ENCODE measurements around the gene ARIH2. TPM values are rescaled to one million over a fixed set of nuclear protein-coding genes. Genes with fewer than 3 reads are reported as not detected.
A peak's percentile ranks its signal among the peaks of the same experiment; 100 is the strongest.

Gene ARIH2
- total RNA-seq, 2 donors from 2014 or later: 166 to 201 TPM

DNA sequence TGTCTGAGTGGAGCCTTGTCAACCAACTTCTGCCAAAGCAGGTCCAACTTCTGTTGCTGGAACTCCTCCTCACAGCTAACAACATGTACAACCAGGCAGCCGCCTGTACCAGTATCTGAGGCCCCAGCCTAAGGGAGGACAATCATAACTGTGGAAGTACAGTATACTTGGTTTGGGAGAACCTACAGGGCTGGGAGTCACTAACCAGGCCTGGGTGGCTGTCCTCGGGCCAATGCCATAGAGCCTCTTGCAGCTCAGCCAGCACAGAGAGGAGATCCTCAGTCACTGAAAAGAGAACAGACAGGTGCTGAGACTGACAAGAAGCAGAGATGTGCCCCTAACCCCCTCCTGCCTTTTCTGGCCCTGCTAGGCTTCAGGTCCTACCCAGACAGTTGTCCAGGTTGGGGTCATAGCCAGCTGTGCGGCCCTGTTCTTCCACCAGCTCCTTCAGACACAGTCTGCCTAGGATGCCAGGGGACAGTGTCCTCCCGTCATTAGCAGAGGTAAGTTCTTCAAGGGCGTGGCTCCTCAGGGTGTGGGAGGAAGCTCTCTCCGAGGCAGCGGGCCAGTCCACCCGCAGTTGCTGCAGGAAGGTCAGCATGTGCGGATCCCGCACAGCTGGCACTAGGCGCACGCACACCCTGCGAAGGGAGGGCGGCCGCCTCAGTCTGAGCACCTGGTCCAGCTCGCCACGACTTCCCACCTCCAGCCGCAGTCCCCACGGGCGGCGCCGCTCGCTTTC lies 98.8 kb downstream of the ARIH2 start:
- Mint-ChIP-seq H3K4me3 (peak overlapping the region; percentile 90), H3K4me1 (peaks cover 21% of the 10 kb centered on the region), H3K27ac (peak overlapping the region; percentile 93), H3K36me3 (ENCODE audit: low read depth) (peaks cover 4% of the 10 kb centered on the region), H3K27me3 (no peaks in the 10 kb centered on the region)
- H3K9me3 ChIP-seq (ENCODE audit: control insufficient read depth, low read length, poor library complexity, severe bottlenecking): no peaks in the 10 kb centered on the region
- DNase-seq: no peak
- no peak for ATAC-seq

GRCh38 chr3:49017971-49018706 lies 99.5 kb downstream of the ARIH2 start, which contains the start of gene DALRD3:
Gene DALRD3 (minus strand): TSS chr3:49018580. CDS start chr3:49018564, 16 bp downstream.
- ATAC-seq (peak; percentile 22), DNase-seq (peak; percentile 45 to 53 (median 48))
- H3K4me3 Mint-ChIP-seq: peak within 1 kb of the TSS; percentile 96
- H3K36me3 Mint-ChIP-seq (ENCODE audit: low read depth): peaks cover 4% of the 10 kb centered on the region
- no peaks in the 10 kb centered on the region for H3K27me3 Mint-ChIP-seq
- H3K9me3 ChIP-seq (ENCODE audit: control insufficient read depth, low read length, poor library complexity, severe bottlenecking): no peaks in the 10 kb centered on the region
- peaks cover 27% of the 10 kb centered on the region for H3K4me1 Mint-ChIP-seq
- peak within 1 kb of the TSS; percentile 93 for H3K27ac Mint-ChIP-seq

DNA sequence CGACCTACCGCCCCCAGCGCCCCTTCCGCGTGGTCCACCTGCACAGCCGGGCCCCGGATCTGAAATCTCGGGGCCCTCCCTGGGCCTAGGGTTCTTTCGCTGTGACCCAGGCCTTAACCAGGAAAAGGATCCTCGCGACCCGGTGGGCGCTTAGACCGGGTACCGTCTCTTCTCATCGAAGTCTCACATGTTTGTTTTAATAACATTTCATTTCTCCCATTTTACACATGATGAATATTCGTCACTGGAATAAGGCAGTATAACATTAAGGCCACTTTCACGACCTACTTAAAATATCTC lies 100.0 kb downstream of the ARIH2 start:
- H3K4me3 Mint-ChIP-seq: peak overlapping the region; percentile 90
- DNase-seq (no peak), ATAC-seq (no peak)
- peaks cover 4% of the 10 kb centered on the region for H3K36me3 Mint-ChIP-seq (ENCODE audit: low read depth)
- no peaks in the 10 kb centered on the region for H3K9me3 ChIP-seq (ENCODE audit: control insufficient read depth, low read length, poor library complexity, severe bottlenecking)
- peaks cover 28% of the 10 kb centered on the region for H3K4me1 Mint-ChIP-seq
- peak overlapping the region; percentile 93 for H3K27ac Mint-ChIP-seq
- H3K27me3 Mint-ChIP-seq: no peaks in the 10 kb centered on the region

GRCh38 chr3:49019941-49020329 lies 101.3 kb downstream of the ARIH2 start:
- H3K4me1 Mint-ChIP-seq: peaks cover 26% of the 10 kb centered on the region
- H3K36me3 Mint-ChIP-seq (ENCODE audit: low read depth): peaks cover 2% of the 10 kb centered on the region
- peak overlapping the region; percentile 96 for H3K4me3 Mint-ChIP-seq
- ATAC-seq (no peak), DNase-seq (no peak)
- peak overlapping the region; percentile 93 for H3K27ac Mint-ChIP-seq
- H3K9me3 ChIP-seq (ENCODE audit: control insufficient read depth, low read length, poor library complexity, severe bottlenecking): no peaks in the 10 kb centered on the region
- H3K27me3 Mint-ChIP-seq: no peaks in the 10 kb centered on the region

DNA sequence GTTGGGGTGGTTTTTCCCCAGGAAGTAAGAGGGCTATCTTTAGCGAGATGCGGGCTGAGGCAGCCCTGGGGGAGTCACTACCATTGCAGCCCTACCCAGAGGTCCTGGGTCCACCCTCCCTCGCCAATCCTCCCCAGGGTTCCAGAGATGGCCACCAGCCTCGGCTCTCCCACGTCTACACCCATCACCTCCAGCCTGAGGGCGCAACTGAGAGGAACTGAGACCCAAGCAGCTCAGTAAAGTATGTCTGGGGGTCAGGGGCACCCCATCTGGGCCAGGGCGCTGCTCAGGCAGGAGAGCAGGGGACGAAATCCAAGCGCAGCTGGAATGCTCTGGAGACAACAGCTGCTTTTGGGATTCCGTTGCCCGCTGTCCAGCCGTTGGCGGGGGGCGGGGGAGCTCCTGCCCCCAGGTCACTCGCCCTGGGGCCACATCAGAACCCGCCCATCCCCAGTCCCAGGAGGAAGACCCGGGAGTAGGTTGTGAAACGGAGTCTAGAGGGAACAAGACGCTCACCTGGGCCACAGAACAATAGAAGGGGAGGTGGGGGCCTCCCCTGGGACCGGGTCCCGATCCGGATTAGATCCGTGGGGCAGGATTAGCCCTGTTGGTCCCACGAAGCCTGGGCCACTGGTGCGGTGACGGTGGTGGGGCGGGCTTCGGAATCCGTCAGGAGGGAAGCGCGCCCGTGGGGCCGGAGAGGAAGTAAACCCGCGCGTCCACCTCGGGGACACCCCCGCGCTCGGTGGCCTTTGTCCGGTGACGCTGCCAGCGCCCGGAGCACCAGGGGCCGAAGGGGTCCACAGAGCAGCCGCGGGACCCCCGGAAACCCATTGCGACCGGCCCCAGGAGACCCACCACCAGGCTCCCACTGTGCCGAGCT lies 101.9 kb downstream of the ARIH2 start:
- ATAC-seq: no peak

DNA sequence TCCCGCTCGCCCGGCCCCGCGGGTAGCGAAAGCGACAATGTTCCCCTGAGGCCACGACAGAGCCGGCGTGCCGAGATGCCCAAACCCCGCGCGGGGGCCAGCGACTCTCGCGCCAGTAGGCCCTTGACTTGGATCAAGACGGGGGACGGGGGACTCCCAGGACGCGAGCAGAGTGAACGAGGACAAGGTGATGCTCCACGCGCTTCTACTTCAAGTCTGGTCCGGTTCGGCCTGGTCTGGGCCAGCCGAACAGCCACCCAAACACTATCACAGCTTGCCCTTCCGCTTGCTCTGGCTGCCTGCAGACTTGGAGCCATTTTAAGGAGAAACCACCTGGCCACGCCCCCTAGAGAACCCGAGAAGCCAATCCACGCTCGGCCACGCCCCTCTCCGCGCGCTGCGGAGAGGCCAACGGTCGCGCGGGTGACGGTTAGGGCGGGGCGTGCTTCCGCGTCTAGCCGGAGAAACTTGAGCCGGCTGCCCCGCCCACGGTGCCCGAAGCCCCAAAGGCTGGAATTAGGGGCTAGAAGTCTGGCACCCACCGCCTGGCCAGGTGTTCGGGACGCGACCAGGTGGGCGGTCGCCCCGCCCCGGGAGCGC lies 102.7 kb downstream of the ARIH2 start:
- H3K9me3 ChIP-seq (ENCODE audit: control insufficient read depth, low read length, poor library complexity, severe bottlenecking): no peaks in the 10 kb centered on the region
- peaks cover 31% of the 10 kb centered on the region for H3K4me1 Mint-ChIP-seq
- H3K27me3 Mint-ChIP-seq: no peaks in the 10 kb centered on the region
- peaks cover 2% of the 10 kb centered on the region for H3K36me3 Mint-ChIP-seq (ENCODE audit: low read depth)
- peak; percentile 82 for ATAC-seq
- DNase-seq: peak; percentile 98 to 99 (median 98)
- peak overlapping the region; percentile 93 for H3K27ac Mint-ChIP-seq
- H3K4me3 Mint-ChIP-seq: peak overlapping the region; percentile 96

More for the DNA sequence above, 101.9 kb downstream of the ARIH2 start:
- Mint-ChIP-seq H3K4me1 (peaks cover 28% of the 10 kb centered on the region), H3K27ac (peak overlapping the region; percentile 93), H3K4me3 (peak overlapping the region; percentile 96), H3K27me3 (no peaks in the 10 kb centered on the region), H3K36me3 (ENCODE audit: low read depth) (peaks cover 2% of the 10 kb centered on the region)
- DNase-seq: no peak
- no peaks in the 10 kb centered on the region for H3K9me3 ChIP-seq (ENCODE audit: control insufficient read depth, low read length, poor library complexity, severe bottlenecking)

DNA sequence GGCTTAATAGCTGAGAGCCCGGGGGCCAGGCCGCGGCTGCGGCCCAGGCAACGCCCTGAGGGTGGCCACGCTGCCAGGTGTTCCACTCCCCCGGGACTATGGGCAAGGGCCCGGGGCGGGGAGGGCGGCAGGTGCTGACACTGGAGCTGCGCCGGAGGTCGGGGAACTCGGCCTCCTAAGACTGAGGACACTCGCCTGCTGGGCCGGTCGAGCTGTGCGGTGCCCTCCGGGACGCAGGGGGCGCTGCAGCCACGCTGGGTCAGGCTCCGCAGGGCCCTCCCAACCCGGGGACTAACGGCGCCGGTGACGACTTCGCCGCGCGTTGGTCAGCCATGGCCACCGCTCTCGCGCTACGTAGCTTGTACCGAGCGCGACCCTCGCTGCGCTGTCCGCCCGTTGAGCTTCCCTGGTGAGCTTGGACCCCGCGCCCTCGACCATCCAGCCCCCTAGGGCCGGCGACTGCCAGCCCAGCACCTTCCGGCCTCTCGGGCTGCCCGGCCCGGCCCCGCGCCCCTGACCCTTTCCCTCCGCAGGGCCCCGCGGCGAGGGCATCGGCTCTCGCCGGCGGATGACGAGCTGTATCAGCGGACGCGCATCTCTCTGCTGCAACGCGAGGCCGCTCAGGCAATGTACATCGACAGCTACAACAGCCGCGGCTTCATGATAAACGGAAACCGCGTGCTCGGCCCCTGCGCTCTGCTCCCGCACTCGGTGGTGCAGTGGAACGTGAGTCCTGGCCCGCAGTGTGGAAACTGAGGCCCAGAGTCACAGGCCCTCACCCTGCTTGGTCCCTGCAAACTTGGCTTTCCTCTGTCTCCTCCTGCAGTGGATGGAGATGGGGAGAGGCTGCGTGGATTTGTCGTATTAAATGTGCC lies 103.4 kb downstream of the ARIH2 start, which contains the start of gene NDUFAF3:
NDUFAF3 (plus strand) TSS at position 309 of the 875 bp plus-strand sequence; CDS start at position 333, 24 bp downstream.
- peak; percentile 82 for ATAC-seq
- H3K27ac Mint-ChIP-seq: peak within 1 kb of the TSS; percentile 93
- H3K4me1 Mint-ChIP-seq: peaks cover 33% of the 10 kb centered on the region
- DNase-seq: peak; percentile 85 to 93 (median 88)
- H3K4me3 Mint-ChIP-seq: peak within 1 kb of the TSS; percentile 96
- peaks cover 2% of the 10 kb centered on the region for H3K36me3 Mint-ChIP-seq (ENCODE audit: low read depth)
- H3K27me3 Mint-ChIP-seq: no peaks in the 10 kb centered on the region
- no peaks in the 10 kb centered on the region for H3K9me3 ChIP-seq (ENCODE audit: control insufficient read depth, low read length, poor library complexity, severe bottlenecking)

DNA sequence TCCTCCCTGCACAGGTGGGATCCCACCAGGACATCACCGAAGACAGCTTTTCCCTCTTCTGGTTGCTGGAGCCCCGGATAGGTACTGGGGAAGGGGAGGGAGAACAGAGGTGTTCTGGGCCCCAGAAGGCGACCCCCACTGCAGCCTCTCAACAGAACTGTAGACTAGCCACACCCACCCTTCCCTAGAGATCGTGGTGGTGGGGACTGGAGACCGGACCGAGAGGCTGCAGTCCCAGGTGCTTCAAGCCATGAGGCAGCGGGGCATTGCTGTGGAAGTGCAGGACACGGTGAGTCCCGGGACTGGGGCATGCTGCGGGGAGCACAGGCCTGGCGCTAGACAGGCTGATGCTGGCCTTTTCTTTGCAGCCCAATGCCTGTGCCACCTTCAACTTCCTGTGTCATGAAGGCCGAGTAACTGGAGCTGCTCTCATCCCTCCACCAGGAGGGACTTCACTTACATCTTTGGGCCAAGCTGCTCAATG lies 104.1 kb downstream of the ARIH2 start:
- Mint-ChIP-seq H3K27ac (peak overlapping the region; percentile 93), H3K4me1 (peaks cover 30% of the 10 kb centered on the region), H3K4me3 (peak overlapping the region; percentile 96), H3K27me3 (no peaks in the 10 kb centered on the region), H3K36me3 (ENCODE audit: low read depth) (peaks cover 2% of the 10 kb centered on the region)
- DNase-seq (no peak), ATAC-seq (no peak)
- H3K9me3 ChIP-seq (ENCODE audit: control insufficient read depth, low read length, poor library complexity, severe bottlenecking): no peaks in the 10 kb centered on the region

DNA sequence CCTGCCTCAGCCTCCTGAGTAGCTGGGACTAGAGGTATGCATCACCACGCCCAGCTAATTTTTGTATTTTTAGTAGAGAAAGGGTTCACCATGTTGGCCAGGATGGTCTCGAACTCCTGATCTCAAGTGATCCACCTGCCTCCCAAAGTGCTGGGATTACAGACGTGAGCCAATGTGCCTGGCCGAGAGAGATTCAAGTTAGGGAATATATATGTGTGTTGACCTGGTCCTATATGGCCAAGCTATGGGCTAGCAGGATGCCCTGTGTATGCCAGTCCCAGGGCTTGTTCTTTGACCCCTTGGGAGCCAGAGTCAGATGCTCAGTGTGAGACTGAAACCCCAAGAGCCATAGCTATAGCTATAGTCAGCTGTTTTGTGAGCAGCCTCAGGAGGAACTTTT lies 105.1 kb downstream of the ARIH2 start:
- H3K4me1 Mint-ChIP-seq: peaks cover 33% of the 10 kb centered on the region
- peaks cover 2% of the 10 kb centered on the region for H3K36me3 Mint-ChIP-seq (ENCODE audit: low read depth)
- H3K27ac Mint-ChIP-seq: peak overlapping the region; percentile 93
- no peaks in the 10 kb centered on the region for H3K9me3 ChIP-seq (ENCODE audit: control insufficient read depth, low read length, poor library complexity, severe bottlenecking)
- no peak for DNase-seq
- no peak for ATAC-seq
- peak overlapping the region; percentile 45 for H3K4me3 Mint-ChIP-seq
- H3K27me3 Mint-ChIP-seq: no peaks in the 10 kb centered on the region

GRCh38 chr3:49024449-49024848 lies 105.8 kb downstream of the ARIH2 start:
- H3K27me3 Mint-ChIP-seq: no peaks in the 10 kb centered on the region
- no peak for ATAC-seq
- H3K4me3 Mint-ChIP-seq: peak overlapping the region; percentile 45
- peaks cover 37% of the 10 kb centered on the region for H3K4me1 Mint-ChIP-seq
- H3K9me3 ChIP-seq (ENCODE audit: control insufficient read depth, low read length, poor library complexity, severe bottlenecking): no peaks in the 10 kb centered on the region
- H3K27ac Mint-ChIP-seq: no peak overlapping the region
- no peak for DNase-seq
- H3K36me3 Mint-ChIP-seq (ENCODE audit: low read depth): peaks cover 3% of the 10 kb centered on the region

- H3K36me3 Mint-ChIP-seq (ENCODE audit: low read depth): peaks cover 3% of the 10 kb centered on the region
- peaks cover 39% of the 10 kb centered on the region for H3K4me1 Mint-ChIP-seq
- H3K27ac Mint-ChIP-seq: peak overlapping the region; percentile 91
- ATAC-seq (no peak), DNase-seq (no peak)
- no peaks in the 10 kb centered on the region for H3K27me3 Mint-ChIP-seq
- H3K4me3 Mint-ChIP-seq: no peak overlapping the region
- H3K9me3 ChIP-seq (ENCODE audit: control insufficient read depth, low read length, poor library complexity, severe bottlenecking): no peaks in the 10 kb centered on the region
Observed at GRCh38 chr3:49025005-49025792, 106.6 kb downstream of the ARIH2 start.
